C4-2B (cell line): Measurements from ENCODE around the gene CHCHD6.

Experiments used
- H3K27ac ChIP-seq: fragments of 450-650 bp; 2 replicates; pipeline ENCODE4 v1.5.1; 2017
- ZFX ChIP-seq: fragments of 450-650 bp; IDR thresholded peaks from 2 replicates; pipeline ENCODE4 v1.6.1; 2017
- TF ChIP-seq, protein P1 (sequence below): fragments of 450-650 bp; conservative IDR thresholded peaks from 2 replicates; pipeline ENCODE4 v1.5.1; 2017; ENCODE audit warnings: mild to moderate bottlenecking

The CHCHD6 gene

DNA sequence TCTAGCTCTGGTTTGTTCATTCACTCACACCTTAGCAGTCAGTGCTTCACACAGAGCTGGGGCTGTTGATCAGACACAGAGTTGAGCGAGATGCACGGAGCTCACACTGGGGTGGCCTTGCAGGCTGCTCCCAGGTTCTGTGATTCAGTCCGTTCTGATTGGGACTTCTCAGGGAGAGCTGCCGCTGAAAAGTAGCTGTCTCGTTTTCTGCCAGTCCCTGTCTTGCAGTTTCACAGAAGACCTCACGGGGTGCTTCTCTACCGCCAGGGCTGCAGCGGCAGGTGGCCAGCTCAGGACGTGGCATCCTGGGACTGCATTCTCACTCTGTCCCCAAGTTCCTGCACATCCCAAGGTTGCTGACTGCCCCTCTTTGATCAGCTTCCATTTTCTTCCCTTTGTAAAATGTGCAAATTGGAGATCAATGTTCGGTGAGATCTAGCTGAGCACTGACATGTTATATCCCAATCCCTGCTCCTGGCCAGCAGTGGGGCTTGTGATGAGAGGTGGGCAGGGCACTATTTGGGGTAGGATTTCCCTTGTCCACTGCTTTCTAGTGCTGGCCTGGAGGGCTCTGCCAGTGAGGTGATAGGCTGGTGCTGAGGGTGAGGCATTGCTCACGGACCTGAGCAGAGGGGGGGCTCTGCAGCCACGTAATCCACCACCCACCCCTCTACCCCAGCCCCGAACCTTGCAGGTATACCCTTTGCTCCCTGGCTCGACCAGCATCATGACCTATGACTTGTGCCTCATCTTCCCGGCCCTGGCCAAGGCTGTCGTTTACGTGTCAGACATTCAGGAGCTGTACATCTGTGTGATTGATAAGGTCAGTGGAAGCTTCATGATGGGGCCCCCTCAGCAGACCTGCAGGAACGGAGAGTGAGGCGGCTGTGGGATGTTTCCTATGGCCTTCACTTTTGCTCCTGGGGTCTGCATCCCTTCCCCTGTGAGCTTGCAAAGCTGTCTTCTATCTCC is 43.8 kb upstream of the CHCHD6 start:
- no peak overlapping the region for H3K27ac ChIP-seq
- TF ChIP-seq, protein P1, sequence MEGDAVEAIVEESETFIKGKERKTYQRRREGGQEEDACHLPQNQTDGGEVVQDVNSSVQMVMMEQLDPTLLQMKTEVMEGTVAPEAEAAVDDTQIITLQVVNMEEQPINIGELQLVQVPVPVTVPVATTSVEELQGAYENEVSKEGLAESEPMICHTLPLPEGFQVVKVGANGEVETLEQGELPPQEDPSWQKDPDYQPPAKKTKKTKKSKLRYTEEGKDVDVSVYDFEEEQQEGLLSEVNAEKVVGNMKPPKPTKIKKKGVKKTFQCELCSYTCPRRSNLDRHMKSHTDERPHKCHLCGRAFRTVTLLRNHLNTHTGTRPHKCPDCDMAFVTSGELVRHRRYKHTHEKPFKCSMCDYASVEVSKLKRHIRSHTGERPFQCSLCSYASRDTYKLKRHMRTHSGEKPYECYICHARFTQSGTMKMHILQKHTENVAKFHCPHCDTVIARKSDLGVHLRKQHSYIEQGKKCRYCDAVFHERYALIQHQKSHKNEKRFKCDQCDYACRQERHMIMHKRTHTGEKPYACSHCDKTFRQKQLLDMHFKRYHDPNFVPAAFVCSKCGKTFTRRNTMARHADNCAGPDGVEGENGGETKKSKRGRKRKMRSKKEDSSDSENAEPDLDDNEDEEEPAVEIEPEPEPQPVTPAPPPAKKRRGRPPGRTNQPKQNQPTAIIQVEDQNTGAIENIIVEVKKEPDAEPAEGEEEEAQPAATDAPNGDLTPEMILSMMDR: no peak; the same call in 1 of the 2 replicates
- no peak for TF ChIP-seq ZFX

- TF ChIP-seq ZFX: no peak
- TF ChIP-seq, protein P1: no peak
- H3K27ac ChIP-seq: no peak overlapping the region
Observed at GRCh38 chr3:126661532-126662364, 42.3 kb upstream of the CHCHD6 start.

GRCh38 chr3:126663257-126663656 is 40.8 kb upstream of the CHCHD6 start:
- no peak overlapping the region for H3K27ac ChIP-seq
- TF ChIP-seq, protein P1: no peak
- TF ChIP-seq ZFX: no peak

GRCh38 chr3:126663750-126664149 is 40.3 kb upstream of the CHCHD6 start:
- H3K27ac ChIP-seq: no peak overlapping the region
- TF ChIP-seq, protein P1: no peak

DNA sequence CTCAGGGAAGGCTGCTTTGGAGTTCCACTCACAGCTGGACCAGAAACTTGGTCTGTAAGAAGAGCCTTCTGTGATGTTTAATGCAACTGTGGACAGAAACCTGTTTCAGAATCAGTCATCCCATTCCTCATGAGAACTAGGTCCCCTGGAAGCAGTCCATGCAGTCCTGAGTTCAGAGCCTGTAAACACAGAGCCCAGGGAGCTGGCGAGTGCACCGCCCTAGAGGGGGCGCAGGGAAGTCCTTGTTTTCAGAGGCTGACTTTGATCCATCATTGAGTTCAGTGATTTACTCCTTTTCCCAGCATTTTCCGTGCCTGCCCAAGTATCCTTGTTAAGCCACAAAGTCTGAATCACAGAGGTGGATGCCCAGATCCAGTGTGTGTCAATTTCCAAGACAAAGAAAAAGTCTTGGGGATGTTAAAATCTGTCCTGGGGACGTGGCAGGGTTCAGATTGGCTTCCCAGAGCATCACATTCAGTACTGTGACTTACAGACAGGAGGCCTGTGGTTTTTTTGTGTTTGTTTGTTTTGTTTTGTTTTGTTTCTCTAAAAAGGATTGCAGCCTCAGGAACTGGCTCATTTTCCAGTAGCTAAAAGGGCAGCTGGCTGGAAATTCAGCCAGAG is 39.3 kb upstream of the CHCHD6 start:
- no peak for TF ChIP-seq ZFX
- TF ChIP-seq, protein P1: no peak; the same call in 1 of the 2 replicates
- H3K27ac ChIP-seq: no peak overlapping the region

DNA sequence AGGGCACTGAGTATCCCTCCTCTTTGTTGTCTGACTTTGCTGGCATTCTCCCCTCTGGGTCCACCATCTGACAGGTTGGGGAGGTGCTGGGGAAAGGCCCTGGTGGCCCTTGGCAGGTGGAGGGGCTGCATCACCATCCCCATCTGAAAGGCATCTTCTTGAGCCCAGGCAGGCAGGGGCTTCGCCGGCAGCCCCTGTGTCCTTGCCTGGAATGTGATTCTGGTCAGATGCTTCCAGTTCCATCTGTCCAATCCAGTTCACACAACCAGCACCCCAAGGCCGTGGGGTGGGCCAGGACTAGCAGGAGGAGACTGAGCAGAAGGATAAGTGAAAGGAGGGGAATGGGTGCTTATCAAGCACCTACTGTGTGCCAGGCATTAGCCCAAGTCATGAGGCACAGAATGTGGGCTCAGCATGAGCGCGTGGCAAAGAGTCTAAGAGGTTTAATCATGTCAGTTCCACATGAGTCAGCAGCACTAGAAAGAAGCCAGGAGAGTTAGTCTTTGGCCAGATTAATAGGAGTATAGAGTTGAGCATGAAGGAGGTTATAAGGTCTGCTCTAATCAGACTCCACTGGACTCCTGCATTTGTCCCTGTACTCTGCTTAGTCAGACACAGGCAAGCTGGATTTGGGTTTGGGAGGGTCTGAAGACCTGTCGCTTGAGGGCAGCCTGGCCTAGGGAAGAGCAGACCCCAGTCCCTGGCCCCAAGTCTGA is 38.7 kb upstream of the CHCHD6 start:
- TF ChIP-seq, protein P1: no peak
- no peak for TF ChIP-seq ZFX
- no peak overlapping the region for H3K27ac ChIP-seq
